GM04503 (cell line): Measurements from ENCODE around the gene GALNT2.

ENCODE experiments used
- DNase-seq: peaks from one replicate; pipeline ENCODE4 v3.0.0-alpha.2; 2012; ENCODE audit warnings: low read depth

Gene GALNT2

DNA sequence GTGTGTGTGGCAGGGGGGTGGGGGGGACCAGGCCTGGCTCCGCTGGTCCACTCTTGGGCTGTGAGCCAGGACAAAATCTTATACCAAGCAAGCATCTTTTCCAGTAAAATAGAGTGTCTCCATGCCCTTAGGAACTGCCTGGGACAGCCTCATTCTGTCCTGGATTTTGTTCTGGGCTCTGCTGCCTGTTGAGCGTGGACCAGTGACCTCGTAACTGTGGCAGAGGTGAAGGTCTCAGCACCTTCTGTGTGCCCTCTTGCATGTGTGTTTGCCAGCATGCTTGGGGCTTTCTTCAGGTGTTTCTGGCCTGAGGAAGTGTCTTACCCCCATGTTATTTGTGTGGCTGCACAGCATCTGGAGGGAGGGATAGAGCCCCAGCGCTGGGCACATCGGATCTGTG is 45.7 kb downstream of the GALNT2 start:
- no peak for DNase-seq

- no peak for DNase-seq
These were observed 46.2 kb downstream of the GALNT2 start for GRCh38 chr1:230113235-230113592.

DNA sequence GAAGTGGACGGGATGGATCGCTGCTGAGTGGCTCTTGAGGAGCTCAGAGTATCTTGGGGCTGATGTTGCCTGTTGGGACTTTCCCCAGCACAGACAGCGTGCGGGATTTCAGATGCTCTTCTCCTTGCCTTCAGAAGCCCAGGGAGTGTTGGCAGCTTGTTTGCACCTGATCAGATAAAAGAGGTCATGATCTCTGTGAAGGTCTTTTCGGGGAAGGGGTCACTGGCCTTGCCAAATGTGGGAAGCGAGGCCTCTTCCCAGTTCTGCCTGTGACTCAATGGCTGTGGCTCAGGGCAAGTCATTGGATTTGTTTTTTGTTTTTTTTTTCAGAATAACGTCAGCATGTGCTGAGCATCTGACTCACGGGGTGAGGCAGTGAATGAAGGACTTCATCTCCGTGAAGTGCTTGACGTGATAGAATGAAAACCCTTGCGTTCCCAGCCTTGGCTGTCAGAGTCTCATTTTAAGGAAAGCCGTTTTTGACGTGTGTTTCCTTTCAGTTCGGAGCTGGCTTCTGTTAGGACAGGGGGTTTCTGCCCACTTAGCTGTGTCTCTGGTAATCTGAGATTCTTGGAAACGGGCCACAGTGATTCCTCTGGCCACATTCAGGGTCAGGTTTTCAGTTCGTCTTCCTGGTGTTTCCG is 46.7 kb downstream of the GALNT2 start:
- peak; percentile 62 for DNase-seq

DNA sequence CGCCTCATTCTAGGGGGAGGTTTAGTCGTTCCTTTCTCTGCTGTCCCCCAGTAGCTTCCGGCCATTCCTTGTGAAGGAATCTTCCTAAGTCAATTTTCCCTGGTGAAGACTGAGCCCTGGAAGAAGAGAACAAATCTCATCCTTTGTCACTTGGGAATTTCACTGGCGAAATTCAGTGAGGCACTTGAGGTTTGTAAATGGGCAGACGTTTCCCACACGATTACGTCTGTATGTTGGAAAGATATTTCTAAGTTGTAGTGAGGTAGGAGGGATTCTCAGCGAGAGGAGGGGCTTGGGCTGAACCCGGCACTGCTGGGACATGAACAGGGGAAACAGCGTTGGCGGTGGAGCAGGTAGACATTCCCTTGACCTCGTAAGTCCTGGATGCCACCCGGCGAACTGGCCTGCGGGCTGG is 47.2 kb downstream of the GALNT2 start:
- DNase-seq: no peak

DNA sequence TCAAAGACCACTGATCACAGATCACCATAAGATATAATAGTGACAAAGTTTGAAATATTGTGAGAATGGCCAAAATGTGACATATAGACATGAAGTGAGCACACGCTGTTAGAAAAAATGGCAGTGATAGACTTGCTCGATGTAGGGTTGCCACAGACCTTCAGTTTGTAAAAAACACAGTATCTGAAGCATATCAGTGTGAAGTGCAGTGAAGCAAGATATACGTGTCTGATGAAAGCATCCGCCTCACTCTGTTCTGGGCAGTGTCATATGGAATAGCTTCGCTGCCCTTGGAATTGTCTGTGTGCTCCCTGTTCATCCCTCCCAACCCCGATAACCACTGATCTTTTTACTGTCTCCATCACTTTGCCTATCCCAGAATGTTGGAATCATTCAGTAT is 50.7 kb downstream of the GALNT2 start:
- DNase-seq: no peak

GRCh38 chr1:230119340-230119739 is 52.3 kb downstream of the GALNT2 start:
- no peak for DNase-seq

DNA sequence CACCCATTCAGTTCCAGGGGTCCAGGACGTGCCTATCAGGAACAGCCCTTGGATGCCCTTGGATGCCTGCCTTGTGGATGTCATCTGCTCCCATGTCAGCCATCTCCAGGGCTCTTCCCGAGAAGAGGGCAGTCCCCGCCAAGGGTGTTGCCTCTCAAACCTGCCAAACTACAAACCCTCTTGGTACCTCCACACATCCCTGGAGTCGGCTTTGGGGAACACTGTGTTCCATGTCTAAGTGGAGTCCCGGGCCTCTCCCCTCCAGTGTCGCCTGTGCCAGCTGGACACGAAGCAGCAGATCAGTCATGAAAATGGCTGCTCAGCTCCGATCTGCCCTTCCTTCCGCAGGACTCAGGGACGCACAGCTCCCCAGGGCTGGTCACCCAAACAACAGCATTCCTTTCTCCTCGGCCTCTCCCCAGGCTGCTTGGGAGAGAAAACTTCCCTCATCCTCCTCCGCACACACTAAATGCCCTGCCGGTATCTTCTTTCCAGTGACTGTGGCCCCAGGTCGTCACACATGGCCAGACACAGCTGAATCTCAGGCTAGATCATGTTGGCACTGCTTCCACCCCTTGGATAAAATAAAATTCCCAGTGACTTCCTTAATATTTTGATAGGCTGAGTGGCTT is 53.4 kb downstream of the GALNT2 start:
- no peak for DNase-seq

- no peak for DNase-seq
These were observed 53.9 kb downstream of the GALNT2 start for GRCh38 chr1:230120921-230121381.

DNA sequence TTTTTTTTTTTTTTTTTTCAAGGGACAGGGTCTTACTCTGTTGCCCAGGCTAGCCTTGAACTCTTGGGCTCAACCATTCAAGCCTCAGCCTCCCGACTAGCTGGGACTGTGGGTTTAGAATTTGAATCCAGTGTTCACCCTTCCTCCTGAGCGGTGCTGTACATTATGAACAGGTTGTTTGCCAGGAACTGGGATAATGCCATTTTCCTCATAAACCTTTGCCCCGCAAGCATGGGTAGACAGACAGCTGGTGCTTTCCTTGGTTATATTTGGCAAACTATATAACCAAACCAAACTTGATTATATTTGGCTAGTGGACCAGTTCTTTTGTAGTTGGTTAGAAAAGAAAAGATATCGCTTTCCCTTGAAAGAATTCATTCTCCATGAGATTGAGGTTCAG is 54.9 kb downstream of the GALNT2 start:
- no peak for DNase-seq

DNA sequence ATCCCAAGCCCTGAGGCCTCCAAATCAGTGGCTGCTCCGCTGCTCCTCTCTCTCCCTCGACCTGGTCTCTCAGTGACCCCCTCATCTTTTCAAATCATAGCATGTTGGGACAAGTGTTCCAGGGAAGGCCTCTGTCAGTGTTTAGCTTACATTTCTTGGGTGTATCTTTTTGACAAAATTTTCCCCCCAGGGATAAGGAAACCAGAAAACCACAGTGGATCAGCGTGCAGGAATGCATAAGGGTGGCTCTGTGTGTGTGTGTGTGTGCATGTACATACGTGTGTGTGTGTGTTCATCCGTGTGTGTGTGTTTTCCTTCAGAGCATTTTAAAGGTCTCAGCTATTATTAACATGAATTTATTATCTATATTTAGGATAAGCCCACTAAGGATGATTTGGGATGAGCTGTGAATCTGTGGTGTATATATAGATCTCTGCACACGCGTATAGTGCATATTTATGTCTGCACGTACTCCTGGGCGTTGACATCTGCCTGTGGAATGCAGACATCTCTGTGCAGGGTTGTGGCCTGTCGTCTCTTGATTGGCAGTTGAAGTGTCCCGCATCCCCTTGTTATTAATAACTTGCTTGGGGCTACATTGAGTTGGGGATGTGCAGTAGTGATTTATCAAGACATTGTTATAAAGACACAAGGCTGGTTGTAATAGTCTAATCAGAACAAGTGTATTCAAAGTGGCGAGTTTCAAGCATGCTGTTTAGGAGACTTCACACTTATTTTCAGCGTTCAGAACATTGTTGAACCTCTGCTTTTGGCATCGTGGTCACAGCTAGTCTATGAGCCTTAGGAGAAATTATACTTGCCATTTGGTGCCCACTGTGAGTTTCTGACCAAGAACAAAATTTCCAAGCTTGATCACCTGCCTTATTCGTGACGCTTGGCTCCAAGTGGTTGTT is 55.6 kb downstream of the GALNT2 start:
- no peak for DNase-seq

- no peak for DNase-seq
These were observed 56.5 kb downstream of the GALNT2 start for GRCh38 chr1:230123280-230124185.

DNA sequence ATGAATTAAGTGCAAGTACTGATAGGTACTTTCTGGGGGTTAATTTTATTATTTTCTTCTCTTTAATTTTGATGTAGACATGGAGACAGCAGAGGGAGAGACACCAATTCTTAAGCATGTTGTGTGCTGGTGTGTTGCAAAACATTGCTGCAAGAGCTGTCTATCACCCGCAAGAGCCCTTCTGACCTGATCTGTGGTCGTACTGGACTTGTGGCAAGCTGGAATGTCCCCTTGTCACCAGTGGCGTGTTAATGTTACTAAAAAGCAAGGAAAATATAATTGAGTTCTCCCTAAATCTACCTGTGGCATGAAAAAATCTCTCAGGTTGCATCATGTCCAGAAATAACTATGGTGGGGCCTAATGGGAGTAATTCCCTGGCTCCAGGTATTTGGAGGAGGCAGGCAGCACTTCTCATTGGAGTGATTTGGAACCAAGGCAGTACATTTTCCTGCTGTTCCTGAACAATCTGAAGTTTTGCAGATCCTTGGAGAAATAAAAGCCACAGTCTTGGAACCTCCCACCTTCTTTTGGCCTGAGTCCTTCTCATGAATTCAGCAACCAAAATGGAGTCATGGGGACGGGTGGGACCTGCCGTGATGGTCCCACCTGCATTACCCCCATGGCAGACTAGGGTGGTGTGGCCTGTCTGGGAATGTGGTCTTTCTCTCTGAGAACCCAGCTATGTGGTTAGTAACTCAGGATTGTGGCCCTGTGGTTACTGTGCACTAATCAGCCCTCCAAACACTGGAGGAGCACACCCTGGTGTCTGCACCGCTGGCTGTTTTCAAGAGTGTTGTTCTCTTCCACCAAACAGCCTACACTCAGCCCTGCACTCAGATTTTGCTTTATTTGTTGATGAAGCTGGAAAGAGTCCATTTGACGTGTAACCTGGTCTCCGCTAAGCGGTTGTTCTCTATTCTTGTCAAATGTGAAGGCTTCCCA is 57.4 kb downstream of the GALNT2 start:
- no peak for DNase-seq

GRCh38 chr1:230125141-230125540 is 58.1 kb downstream of the GALNT2 start:
- no peak for DNase-seq

- no peak for DNase-seq
These were observed 58.8 kb downstream of the GALNT2 start for GRCh38 chr1:230125640-230126528.

- DNase-seq: no peak
These were observed 59.6 kb downstream of the GALNT2 start for GRCh38 chr1:230126529-230127104.

- DNase-seq: no peak
These were observed 60.3 kb downstream of the GALNT2 start for GRCh38 chr1:230127105-230128054.

DNA sequence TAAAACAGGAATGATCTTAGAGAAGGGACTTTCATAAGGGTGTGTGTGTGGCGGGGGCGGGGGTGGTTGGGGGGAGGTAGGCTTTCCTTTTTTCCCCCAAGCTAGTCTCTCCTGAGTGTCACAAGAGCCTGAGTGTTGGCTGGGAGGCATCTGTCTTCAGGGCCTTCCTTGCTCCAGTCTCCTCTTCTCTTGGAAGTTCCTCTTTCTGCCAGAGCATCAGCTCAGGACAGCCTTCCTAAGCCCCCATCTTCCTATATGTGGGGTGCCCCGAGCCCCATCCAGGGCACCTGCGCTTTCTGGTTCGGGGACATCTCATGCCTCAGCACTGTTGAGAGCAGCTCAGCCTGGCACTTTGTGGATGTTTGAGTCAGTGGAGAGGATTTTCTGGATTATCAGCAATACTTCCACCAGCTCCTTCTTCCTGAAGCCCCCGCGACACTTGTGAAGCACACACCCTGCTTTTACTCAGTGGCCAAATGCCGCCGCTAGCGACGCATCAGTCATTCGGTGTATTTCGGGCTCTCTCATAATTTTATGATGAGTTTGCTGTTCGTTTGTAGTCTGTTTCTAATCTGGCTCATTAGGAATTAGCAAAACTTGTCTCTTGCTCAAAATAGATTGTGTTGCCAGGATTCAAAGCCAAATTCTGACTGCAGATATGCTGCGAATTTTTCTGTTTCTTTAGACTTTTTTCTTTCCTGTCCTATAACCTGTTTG is 61.7 kb downstream of the GALNT2 start:
- DNase-seq: no peak

DNA sequence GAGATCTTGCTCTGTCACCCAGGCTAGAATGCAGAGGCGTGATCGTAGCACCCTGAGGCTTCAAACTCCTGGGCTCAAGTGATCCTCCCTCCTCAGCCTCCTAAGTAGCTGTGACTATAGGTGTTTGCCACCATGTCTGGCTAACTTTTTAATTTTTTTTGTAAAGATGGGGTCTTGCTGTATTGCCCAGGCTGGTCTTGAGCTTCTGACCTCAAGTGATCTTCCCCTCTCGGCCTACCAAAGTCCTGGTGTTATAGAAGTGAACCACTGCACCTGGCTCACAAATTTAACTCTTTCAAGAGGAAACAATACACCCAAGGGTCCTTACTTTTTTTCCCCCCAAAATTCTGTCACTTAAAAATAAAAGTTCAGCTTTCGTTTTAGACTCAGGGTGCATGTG is 62.3 kb downstream of the GALNT2 start:
- no peak for DNase-seq
